Mucosa of descending colon (tissue), 3 donors: ENCODE results near the gene RPL31. TPM values are rescaled to one million over a fixed set of nuclear protein-coding genes. Genes with fewer than 3 reads are reported as not detected.

ENCODE experiments used
- ATAC-seq: fragments of 200-7000 bp; cut with Tn5 transposase; one replicate; pipeline ENCODE4 v1.9.1; 2020; ENCODE audit warnings: mild to moderate bottlenecking, moderate library complexity
- DNase-seq, 3 donors: peaks; one replicate each; pipeline ENCODE4 v3.0.0-alpha.2; 2020
- H3K36me3 ChIP-seq: fragments of 200-600 bp; one replicate; pipeline ENCODE4 v1.8.0; 2021; ENCODE audit warnings: low read depth, mild to moderate bottlenecking
- H3K4me1 ChIP-seq: fragments of 200-600 bp; one replicate; pipeline ENCODE4 v1.8.0; 2021; ENCODE audit warnings: low read depth, mild to moderate bottlenecking
- H3K4me3 ChIP-seq: fragments of 200-600 bp; one replicate; pipeline ENCODE4 v1.8.0; 2021; ENCODE audit warnings: mild to moderate bottlenecking
- H3K9me3 ChIP-seq: fragments of 200-600 bp; one replicate; pipeline ENCODE4 v1.8.0; 2021; ENCODE audit warnings: mild to moderate bottlenecking
- CTCF ChIP-seq: fragments of 200-600 bp; IDR thresholded peaks from one replicate; pipeline ENCODE4 v1.8.0; 2022; ENCODE audit warnings: antibody characterized with exemption, mild to moderate bottlenecking
- intact Hi-C, 2 donors: fragments of 100-400 bp; cut with DNase I in 1 of 2; cut with micrococcal nuclease in 1 of 2; formaldehyde crosslinking; loops; one replicate each; pipeline versions ENCODE4 v1.11.0 to v1.11.1; 2022; cut with DNase I, micrococcal nuclease
- total RNA-seq, 3 donors: library from RNA; stranded (reverse); fragmentation: NEBNext Ultra II Directional in 2 of 3; extraction: Animal tissue kit (Norgen Biotek cat#: 25700) in 2 of 3; gene quantifications; one replicate each; pipeline versions ENCODE4 v1.2.1 to v1.2.4, GENCODE V29; 2021 to 2023
- donor health status: DM: no; HTN: no; CAD: no; lungs with moderate emphysema.
- donor health status: DM: no; HTN: no; CAD: no.
- donor health status: DM: no; HTN: yes; CAD: no.

Gene RPL31
- total RNA-seq, 3 donors from 2014 or later = 933 to 1,008 (median 1,005) TPM

GRCh38 chr2:100980046-100980445 is 22.0 kb upstream of the RPL31 start:
- TF ChIP-seq CTCF = no peak
- no peak overlapping the region for H3K4me3 ChIP-seq
- H3K4me1 ChIP-seq = no peaks in the 10 kb centered on the region
- no peaks in the 10 kb centered on the region for H3K9me3 ChIP-seq
- intact Hi-C loops = loop anchor here (5.0 kb wide), 2 partner anchors 368 to 373 kb away; no protein-coding TSS in a partner anchor
- no peaks in the 10 kb centered on the region for H3K36me3 ChIP-seq
- DNase-seq (no peak), ATAC-seq (no peak)

- intact Hi-C loops = loop anchor here (5.0 kb wide), 2 partner anchors 369 to 374 kb away; no protein-coding TSS in a partner anchor
- TF ChIP-seq CTCF = no peak
- DNase-seq (no peak), ATAC-seq (no peak)
- H3K4me1 ChIP-seq = no peaks in the 10 kb centered on the region
- no peak overlapping the region for H3K4me3 ChIP-seq
- H3K36me3 ChIP-seq = no peaks in the 10 kb centered on the region
- no peaks in the 10 kb centered on the region for H3K9me3 ChIP-seq
Measured at GRCh38 chr2:100981011-100981410, 21.1 kb upstream of the RPL31 start.

GRCh38 chr2:100982431-100982861 is 19.6 kb upstream of the RPL31 start:
- DNase-seq (no peak), ATAC-seq (no peak)
- no peaks in the 10 kb centered on the region for H3K36me3 ChIP-seq
- H3K4me3 ChIP-seq = no peak overlapping the region
- TF ChIP-seq CTCF = no peak
- no peaks in the 10 kb centered on the region for H3K9me3 ChIP-seq
- no peaks in the 10 kb centered on the region for H3K4me1 ChIP-seq
- intact Hi-C loops = loop anchor here (5.0 kb wide), 2 partner anchors 370 to 375 kb away; no protein-coding TSS in a partner anchor

- intact Hi-C loops = loop anchor here (5.0 kb wide), 2 partner anchors 371 to 376 kb away; no protein-coding TSS in a partner anchor
- Histone ChIP-seq H3K36me3 (no peaks in the 10 kb centered on the region), H3K4me1 (no peaks in the 10 kb centered on the region), H3K4me3 (no peak overlapping the region), H3K9me3 (no peaks in the 10 kb centered on the region)
- no peak for ATAC-seq
- DNase-seq = no peak
- TF ChIP-seq CTCF = no peak
Measured at GRCh38 chr2:100983201-100983600, 18.9 kb upstream of the RPL31 start.

- no peaks in the 10 kb centered on the region for H3K4me1 ChIP-seq
- no peaks in the 10 kb centered on the region for H3K9me3 ChIP-seq
- intact Hi-C loops = loop anchor here (2.0 to 5.0 kb wide), 3 partner anchors 253 to 376 kb away; no protein-coding TSS in a partner anchor
- no peak overlapping the region for H3K4me3 ChIP-seq
- no peak for DNase-seq
- ATAC-seq = no peak
- TF ChIP-seq CTCF = no peak
- no peaks in the 10 kb centered on the region for H3K36me3 ChIP-seq
Measured at GRCh38 chr2:100983684-100984310, 18.3 kb upstream of the RPL31 start.
